ENCODE data around the gene CENPT.

The CENPT gene

GRCh38 chr16:67779256-67780014 lies 68.1 kb downstream of the CENPT start:
- peaks cover under 1% of the 10 kb centered on the region for H3K4me1 ChIP-seq
- peaks cover 22% of the 10 kb centered on the region for H3K79me2 ChIP-seq
- no peaks in the 10 kb centered on the region for H3K9me3 ChIP-seq (ENCODE audit: control insufficient read depth, low read length)
- no peak overlapping the region for H3K27ac ChIP-seq
- no peak overlapping the region for H2AFZ ChIP-seq
- no peaks in the 10 kb centered on the region for H3K27me3 ChIP-seq (ENCODE audit: control insufficient read depth, insufficient read depth, low read length)
- H3K4me3 ChIP-seq (ENCODE audit: low read depth, low read length) = no peak overlapping the region
- H3K9ac ChIP-seq = no peak overlapping the region
- TF ChIP-seq CTCF (IDR thresholded peaks at IDR 0.05) = no peak
- H3K36me3 ChIP-seq (ENCODE audit: control insufficient read depth, insufficient read depth, low read length) = no peaks in the 10 kb centered on the region
- no peak overlapping the region for H3K4me2 ChIP-seq (ENCODE audit: low read length)

All from parathyroid adenoma (tissue), 2 donors.